ENCODE measurements around the gene CLASP1.
"Not testable (repeated sequence)": the region's sequence is repeated elsewhere in the genome, so short reads cannot be mapped to it uniquely, and the experiment has no call there.

The CLASP1 gene

GRCh38 chr2:121346407-121346806 is 302.9 kb downstream of the CLASP1 start:
- peak; percentile 59 for DNase-seq (ENCODE audit: low read depth)

- no peak for DNase-seq (ENCODE audit: low read depth)
These were observed 303.4 kb downstream of the CLASP1 start for GRCh38 chr2:121345887-121346286.

DNA sequence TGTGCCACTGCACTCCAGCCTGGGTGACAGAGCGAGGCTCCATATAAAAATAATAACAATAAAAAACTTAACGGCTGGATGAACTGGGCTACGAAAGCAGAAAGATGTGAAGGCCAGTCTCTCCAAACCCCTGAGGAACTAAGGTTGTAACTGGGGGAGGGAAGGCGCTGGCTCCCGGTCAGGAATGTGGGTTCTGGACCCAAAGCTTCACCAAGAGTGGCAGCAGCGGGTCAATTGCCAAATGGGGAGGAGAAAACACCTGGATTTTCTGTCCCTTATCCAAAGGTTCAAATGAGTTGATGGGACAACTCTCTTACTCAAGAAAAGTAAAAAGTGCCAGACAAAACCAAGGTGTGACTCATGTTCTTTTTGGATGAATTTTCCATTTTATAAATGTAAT is 304.2 kb downstream of the CLASP1 start:
- DNase-seq (ENCODE audit: low read depth): no peak

GRCh38 chr2:121343828-121344399 is 305.3 kb downstream of the CLASP1 start:
- not testable (repeated sequence) for DNase-seq (ENCODE audit: low read depth)

DNA sequence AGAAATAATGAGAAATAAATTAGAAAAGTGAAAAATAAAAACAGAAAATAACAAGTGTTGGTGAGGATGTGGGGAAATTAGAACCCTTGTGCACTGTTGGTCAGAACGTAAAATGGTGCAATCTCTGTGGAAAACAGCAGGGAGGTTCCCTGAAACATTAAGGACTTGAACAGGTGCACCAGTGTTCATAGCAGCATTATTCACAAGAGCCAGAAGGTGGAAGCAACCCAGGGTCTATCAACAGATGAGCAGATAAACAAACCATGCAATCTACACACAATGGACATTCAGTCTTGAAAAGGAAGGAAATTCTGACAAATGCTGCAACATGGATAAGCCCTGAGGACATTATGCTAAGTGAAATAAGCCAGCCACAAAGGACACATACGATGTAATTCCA is 306.1 kb downstream of the CLASP1 start:
- no peak for DNase-seq (ENCODE audit: low read depth)

- no peak for DNase-seq (ENCODE audit: low read depth)
These were observed 306.5 kb downstream of the CLASP1 start for GRCh38 chr2:121342751-121343150.

- no peak for DNase-seq (ENCODE audit: low read depth)
These were observed 308.3 kb downstream of the CLASP1 start for GRCh38 chr2:121340926-121341325.

GRCh38 chr2:121338281-121338680 is 311.0 kb downstream of the CLASP1 start:
- DNase-seq (ENCODE audit: low read depth): no peak

GRCh38 chr2:121336528-121337294 is 312.6 kb downstream of the CLASP1 start:
- DNase-seq (ENCODE audit: low read depth): no peak

- no peak for DNase-seq (ENCODE audit: low read depth)
These were observed 313.7 kb downstream of the CLASP1 start for GRCh38 chr2:121335294-121336290.

- no peak for DNase-seq (ENCODE audit: low read depth)
These were observed 314.5 kb downstream of the CLASP1 start for GRCh38 chr2:121334581-121335293.

DNA sequence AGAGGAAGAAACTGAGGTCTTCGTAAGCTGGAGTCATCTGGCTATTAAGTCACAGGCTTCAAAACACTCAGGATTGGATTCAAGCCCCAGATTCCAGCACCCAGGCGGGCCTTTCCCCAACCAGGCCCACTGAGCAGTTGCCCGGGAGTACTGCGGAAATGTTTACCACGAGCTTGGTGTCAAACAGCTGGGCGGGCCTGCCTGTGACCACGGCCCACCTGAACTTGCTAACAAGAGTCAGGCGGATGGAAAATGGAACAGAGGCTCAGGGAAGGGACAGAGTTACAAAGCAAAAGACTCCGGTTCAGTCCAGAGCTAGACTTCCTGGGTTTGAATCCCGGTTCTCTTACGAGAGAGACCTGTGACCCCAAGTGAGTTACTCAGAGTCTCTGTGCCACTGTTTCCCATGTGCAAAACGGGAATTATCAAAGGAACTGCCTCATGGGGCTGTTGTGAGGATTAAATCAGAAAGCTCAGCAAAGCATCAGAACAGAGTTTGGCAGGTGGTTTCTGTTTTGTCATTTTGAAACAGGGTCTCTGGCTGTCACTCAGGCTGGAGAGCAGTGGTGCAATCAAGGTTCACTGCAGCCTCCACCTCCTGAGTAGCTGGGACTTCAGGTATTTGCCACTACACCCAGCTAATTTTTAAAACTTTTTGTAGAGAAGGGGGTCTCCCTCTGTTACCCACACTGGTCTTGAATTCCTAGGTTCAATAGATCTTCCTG is 315.3 kb downstream of the CLASP1 start:
- no peak for DNase-seq (ENCODE audit: low read depth)

GRCh38 chr2:121333231-121333630 is 316.0 kb downstream of the CLASP1 start:
- DNase-seq (ENCODE audit: low read depth): no peak

- not testable (repeated sequence) for DNase-seq (ENCODE audit: low read depth)
These were observed 317.9 kb downstream of the CLASP1 start for GRCh38 chr2:121331324-121331723.

- DNase-seq (ENCODE audit: low read depth): no peak
These were observed 318.3 kb downstream of the CLASP1 start for GRCh38 chr2:121330921-121331320.

DNA sequence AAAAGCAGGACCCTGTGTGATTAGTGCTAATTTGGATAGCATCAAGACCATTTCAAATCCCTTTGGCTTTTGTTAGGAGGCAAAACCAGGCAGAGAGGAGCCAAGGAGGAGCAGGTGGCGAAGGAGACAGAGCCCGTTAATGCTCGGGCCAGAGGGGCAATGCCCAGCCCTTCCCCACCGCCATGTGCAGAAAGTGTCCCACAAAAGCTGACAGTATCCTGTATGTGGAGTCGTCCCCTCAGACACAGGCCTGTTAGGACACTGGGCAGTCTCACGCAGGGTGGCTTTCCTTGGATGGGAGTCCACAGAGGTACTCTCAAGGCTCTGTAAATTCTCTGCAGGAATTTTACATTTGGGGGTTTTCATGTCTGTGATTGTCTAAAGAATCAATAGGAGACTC is 319.5 kb downstream of the CLASP1 start:
- no peak for DNase-seq (ENCODE audit: low read depth)

GRCh38 chr2:121326628-121327027 is 322.6 kb downstream of the CLASP1 start:
- DNase-seq (ENCODE audit: low read depth): no peak

DNA sequence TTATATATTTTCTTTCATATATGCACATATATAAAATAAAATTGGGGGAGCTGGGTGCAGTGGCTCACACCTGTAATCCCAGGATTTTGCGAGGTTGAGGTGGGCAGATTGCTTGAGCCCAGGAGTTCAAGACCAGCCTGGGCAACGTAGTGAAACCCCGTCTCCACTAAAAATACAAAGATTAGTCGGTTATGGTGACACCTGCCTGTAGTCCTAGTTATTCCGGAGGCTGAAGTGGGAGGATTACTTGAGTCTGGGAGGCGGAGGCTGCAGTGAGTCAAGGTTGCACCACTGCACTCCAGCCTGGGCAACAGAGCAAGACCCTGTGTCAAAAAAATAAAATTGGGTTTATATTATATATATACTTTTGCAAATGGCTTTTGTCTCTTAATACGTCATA is 324.7 kb downstream of the CLASP1 start:
- DNase-seq (ENCODE audit: low read depth): no peak

- no peak for DNase-seq (ENCODE audit: low read depth)
These were observed 327.8 kb downstream of the CLASP1 start for GRCh38 chr2:121321476-121321875.

GRCh38 chr2:121319941-121320340 is 329.3 kb downstream of the CLASP1 start:
- no peak for DNase-seq (ENCODE audit: low read depth)

- no peak for DNase-seq (ENCODE audit: low read depth)
These were observed 332.3 kb downstream of the CLASP1 start for GRCh38 chr2:121316986-121317385.
